A549 (cell line): ENCODE data around the gene GPR101. TPM values are rescaled to one million over a fixed set of nuclear protein-coding genes. Genes with fewer than 3 reads are reported as not detected.
A peak's percentile ranks its signal among the peaks of the same experiment; 100 is the strongest.

Source experiments
- ATAC-seq, 2 experiments: fragments of 200-7000 bp in 1 of 2; fragments of >200 bp in 1 of 2; cut with Nextera tagmentation in 1 of 2; cut with Tn5 transposase in 1 of 2; 3 replicates each; pipeline versions ENCODE4 v1.8.0 to v1.9.1; 2018 to 2020; ENCODE audit warnings: mild to moderate bottlenecking in 1 of 2, moderate library complexity in 1 of 2
- CTCF ChIA-PET: fragments of 300-600 bp; sonication (Branson Sonifier 250); formaldehyde crosslinking; extraction: SDS; loops from one replicate; lab custom pipeline; 2021; ENCODE audit warnings: antibody characterized with exemption, inconsistent platforms; lab: Yijun Ruan, JAX
- POLR2A ChIA-PET: fragments of 350-600 bp; formaldehyde crosslinking; extraction: SDS; loops from one replicate; lab custom pipeline; 2021; ENCODE audit warnings: antibody characterized with exemption, inconsistent platforms; lab: Yijun Ruan, JAX
- DNase-seq, 2 experiments: peaks; one replicate each; pipeline versions ENCODE4 v3.0.0 to v3.0.0-alpha.2; 2011 to 2016; ENCODE audit warnings: low read depth in 1 of 2, low spot score in 1 of 2
- FAIRE-seq: peaks from 2 replicates; lab custom pipeline; 2011; peaks lifted over from hg19 to GRCh38; lab: Jason Lieb, UNC
- H3K27ac ChIP-seq, 2 experiments: fragments of >200 bp; sonication (Bioruptor Twin); formaldehyde crosslinking; 3 replicates each; pipeline ENCODE4 v1.5.1; 2016 to 2017
- H3K4me1 ChIP-seq: fragments of >200 bp; sonication (Bioruptor Twin); formaldehyde crosslinking; 3 replicates; pipeline ENCODE4 v1.6.1; 2016
- H3K4me2 ChIP-seq: fragments of >200 bp; sonication (Bioruptor Twin); formaldehyde crosslinking; 3 replicates; pipeline ENCODE4 v1.6.1; 2016
- H3K4me3 ChIP-seq: fragments of >200 bp; sonication (Bioruptor Twin); formaldehyde crosslinking; 3 replicates; pipeline ENCODE4 v1.5.1; 2016
- H3K9me3 ChIP-seq: fragments of >200 bp; sonication (Bioruptor Twin); formaldehyde crosslinking; 3 replicates; pipeline ENCODE4 v1.6.1; 2016
- CBX2 ChIP-seq: fragments of 200-600 bp; sonication (generic); IDR thresholded peaks from 2 replicates; pipeline ENCODE4 v1.6.1; 2016; ENCODE audit warnings: low read depth, mild to moderate bottlenecking, borderline replicate concordance
- CBX8 ChIP-seq: fragments of 200-600 bp; sonication (generic); IDR thresholded peaks from 2 replicates; pipeline ENCODE4 v1.6.1; 2016
- CEBPB ChIP-seq, 2 experiments: fragments of >200 bp in 1 of 2; sonication (Bioruptor Twin) in 1 of 2; formaldehyde crosslinking in 1 of 2; IDR thresholded peaks; 2 replicates each; pipeline ENCODE4 v1.6.1; 2012 to 2016
- CHD4 ChIP-seq: fragments of 200-600 bp; sonication (generic); IDR thresholded peaks from 2 replicates; pipeline ENCODE4 v1.6.1; 2016; ENCODE audit warnings: antibody characterized with exemption, mild to moderate bottlenecking, borderline replicate concordance
- E2F6 ChIP-seq: IDR thresholded peaks from 2 replicates; pipeline ENCODE4 v1.6.1; 2012; ENCODE audit warnings: low read depth, borderline replicate concordance
- EHF ChIP-seq: fragments of 250-450 bp; sonication (Bioruptor Pico); IDR thresholded peaks from 2 replicates; pipeline ENCODE4 v1.5.0; 2020; ENCODE audit warnings: mild to moderate bottlenecking
- ESRRA ChIP-seq: fragments of 150-350 bp; IDR thresholded peaks from 2 replicates; pipeline ENCODE4 v1.6.1; 2014; ENCODE audit warnings: mild to moderate bottlenecking, low read length, borderline replicate concordance
- FOSB ChIP-seq: fragments of 250-450 bp; sonication (Bioruptor Pico); IDR thresholded peaks from 2 replicates; pipeline ENCODE4 v1.5.0; 2020; ENCODE audit warnings: mild to moderate bottlenecking, moderate library complexity
- FOSL2 ChIP-seq, 2 experiments: fragments of 450-650 bp in 1 of 2; fragments of >200 bp in 1 of 2; sonication (Bioruptor Twin) in 1 of 2; formaldehyde crosslinking; IDR thresholded peaks; 2 replicates each; pipeline versions ENCODE4 v1.5.0 to v1.6.1; 2016 to 2020; ENCODE audit warnings: mild to moderate bottlenecking in 1 of 2, moderate library complexity in 1 of 2
- HMGXB4 ChIP-seq: fragments of 250-450 bp; sonication (Bioruptor Pico); IDR thresholded peaks from 2 replicates; pipeline ENCODE4 v1.5.0; 2021; ENCODE audit warnings: mild to moderate bottlenecking, moderate library complexity, borderline replicate concordance
- JUN ChIP-seq, 2 experiments: fragments of >200 bp; sonication (Bioruptor Twin); formaldehyde crosslinking; IDR thresholded peaks; 2 replicates in 1 of 2; 3 replicates in 1 of 2; pipeline ENCODE4 v1.6.1; 2016 to 2017
- JUNB ChIP-seq: fragments of >200 bp; sonication (Bioruptor Twin); formaldehyde crosslinking; IDR thresholded peaks from 2 replicates; pipeline ENCODE4 v1.6.1; 2016
- KDM1A ChIP-seq: fragments of 200-600 bp; sonication (generic); IDR thresholded peaks from 2 replicates; pipeline ENCODE4 v1.6.1; 2016; ENCODE audit warnings: low read depth, mild to moderate bottlenecking
- KDM5A ChIP-seq: fragments of 200-600 bp; sonication (generic); IDR thresholded peaks from 2 replicates; pipeline ENCODE4 v1.6.1; 2016; ENCODE audit warnings: antibody characterized with exemption, mild to moderate bottlenecking
- MAX ChIP-seq: IDR thresholded peaks from 2 replicates; pipeline ENCODE4 v1.6.1; 2012
- MAZ ChIP-seq: fragments of 150-350 bp; IDR thresholded peaks from 2 replicates; pipeline ENCODE4 v1.6.1; 2014; ENCODE audit warnings: antibody characterized with exemption, low read depth, low read length, borderline replicate concordance
- NFE2L2 ChIP-seq: fragments of 150-350 bp; conservative IDR thresholded peaks from 2 replicates; pipeline ENCODE4 v1.6.1; 2014; ENCODE audit warnings: low read length
- NPAS2 ChIP-seq: fragments of 250-450 bp; sonication (Bioruptor Pico); IDR thresholded peaks from 2 replicates; pipeline ENCODE4 v1.8.0; 2022; ENCODE audit warnings: mild to moderate bottlenecking, moderate library complexity, borderline replicate concordance
- PBX3 ChIP-seq: IDR thresholded peaks from 2 replicates; pipeline ENCODE4 v1.6.1; 2012
- PHF8 ChIP-seq: fragments of 200-600 bp; sonication (generic); IDR thresholded peaks from 2 replicates; pipeline ENCODE4 v1.6.1; 2016; ENCODE audit warnings: low read depth, mild to moderate bottlenecking, antibody characterized with exemption, moderate library complexity, borderline replicate concordance
- POLR2AphosphoS2 ChIP-seq: conservative IDR thresholded peaks from 2 replicates; pipeline ENCODE4 v1.6.1; 2012; ENCODE audit warnings: low read length, improper control_type of control experiment, inconsistent platforms
- RAD21 ChIP-seq, 2 experiments: fragments of >200 bp in 1 of 2; sonication (Bioruptor Twin) in 1 of 2; formaldehyde crosslinking in 1 of 2; IDR thresholded peaks in 1 of 2; conservative IDR thresholded peaks in 1 of 2; 2 replicates in 1 of 2; 3 replicates in 1 of 2; pipeline ENCODE4 v1.6.1; 2012 to 2018; ENCODE audit warnings: inconsistent platforms in 1 of 2
- RFX5 ChIP-seq: fragments of 450-650 bp; IDR thresholded peaks from 2 replicates; pipeline ENCODE4 v1.7.1; 2014; ENCODE audit warnings: antibody characterized with exemption, mild to moderate bottlenecking, moderate library complexity
- RNF2 ChIP-seq: fragments of 200-600 bp; sonication (generic); IDR thresholded peaks from 2 replicates; pipeline ENCODE4 v1.6.1; 2016; ENCODE audit warnings: low read depth, mild to moderate bottlenecking, antibody characterized with exemption, moderate library complexity, borderline replicate concordance
- SMC3 ChIP-seq: fragments of >200 bp; sonication (Bioruptor Twin); formaldehyde crosslinking; IDR thresholded peaks from 3 replicates; pipeline ENCODE4 v1.6.1; 2018; ENCODE audit warnings: inconsistent platforms
- SREBF2 ChIP-seq: fragments of 450-650 bp; IDR thresholded peaks from 2 replicates; pipeline ENCODE4 v1.6.1; 2014; ENCODE audit warnings: mild to moderate bottlenecking, moderate library complexity
- TFCP2L1 ChIP-seq: fragments of 250-450 bp; sonication (Bioruptor Pico); IDR thresholded peaks from 2 replicates; pipeline ENCODE4 v1.5.0; 2021; ENCODE audit warnings: mild to moderate bottlenecking
- ZSCAN20 ChIP-seq: fragments of 250-450 bp; sonication (Bioruptor Pico); IDR thresholded peaks from 2 replicates; pipeline ENCODE4 v1.8.0; 2022; ENCODE audit warnings: mild to moderate bottlenecking, moderate library complexity
- WGBS: methylation state at CpG from one replicate; pipeline ENCODE4 v1.1.6; 2017; ENCODE audit errors: missing lambda C conversion rate; 5-methylcytosine and 5-hydroxymethylcytosine counted together
- polyA plus RNA-seq, 4 experiments: library from polyadenylated mRNA; depleted of rRNA in 3 of 4; stranded (reverse); fragments of >200 nt; fragmentation: RNase III in 1 of 4; extraction: RNeasy Plus Mini Kit Qiagen cat#74134 plus additional on column Dnase treatment in 1 of 4; gene quantifications; 2 replicates in 3 of 4; 3 replicates in 1 of 4; pipeline ENCODE4 v1.2.3, GENCODE V29; 2011 to 2017

GPR101 gene
- polyA plus RNA-seq, 2 of the 4 experiments (the other 2 are of a cell fraction): not detected

- POLR2A ChIA-PET: no interaction called here
Observed at GRCh38 chrX:137031517-137032340, 2.1 kb downstream of the GPR101 start.

GRCh38 chrX:137031039-137031438, 2.8 kb downstream of the GPR101 start:
- DNase-seq: no peak
- peaks cover 6% of the 10 kb centered on the region; the same call in 2 of the 3 replicates for H3K4me1 ChIP-seq
- 55% methylated on average over 13 of the region's 16 CpGs for WGBS
- no peak overlapping the region for H3K27ac ChIP-seq
- H3K9me3 ChIP-seq: no peaks in the 10 kb centered on the region
- no peak for FAIRE-seq
- TF ChIP-seq NFE2L2 (no peak), SMC3 (no peak), EHF (no peak), MAX (no peak), PBX3 (no peak), JUN (IDR thresholded peaks at IDR 0.05) (no peak), POLR2AphosphoS2 (no peak), JUNB (no peak), NPAS2 (CRISPR knock-in tag) (no peak), CBX8 (no peak), CHD4 (no peak), RFX5 (no peak), RAD21 (conservative IDR thresholded peaks at IDR 0.05 in 1 of 2, IDR thresholded peaks at IDR 0.05 in 1 of 2) (no peak), HMGXB4 (CRISPR knock-in tag) (no peak), MAZ (no peak)
- CTCF ChIA-PET: no interaction called here
- POLR2A ChIA-PET: no interaction called here
- no peak for ATAC-seq
- H3K4me3 ChIP-seq: no peak overlapping the region
- H3K4me2 ChIP-seq: no peak overlapping the region

More at GRCh38 chrX:137031517-137032340, 2.1 kb downstream of the GPR101 start:
- ATAC-seq: peak in 1 of 2 experiments; percentile 70; a peak in 3 of 6 replicates
- H3K4me2 ChIP-seq: peak overlapping the region; percentile 62
- FAIRE-seq: no peak
- no peaks in the 10 kb centered on the region for H3K9me3 ChIP-seq
- TF ChIP-seq FOSL2 (IDR thresholded peaks at IDR 0.05): no peak
- TF ChIP-seq FOSL2 (CRISPR knock-in tag; IDR thresholded peaks at IDR 0.05): no peak
- TF ChIP-seq JUNB: no peak
- no peak for TF ChIP-seq TFCP2L1
- no peak for TF ChIP-seq CEBPB (IDR thresholded peaks at IDR 0.05)
- TF ChIP-seq NPAS2 (CRISPR knock-in tag): no peak
- no peak for TF ChIP-seq KDM1A
- TF ChIP-seq ZSCAN20 (CRISPR knock-in tag): no peak
- no peak for TF ChIP-seq E2F6
- TF ChIP-seq SREBF2: no peak
- no peak for TF ChIP-seq RNF2
- TF ChIP-seq PHF8: no peak
- TF ChIP-seq NFE2L2: no peak
- TF ChIP-seq CBX2: no peak
- no peak for TF ChIP-seq FOSB
- TF ChIP-seq KDM5A: no peak
- TF ChIP-seq ESRRA: no peak
- 51% methylated on average over 43 of the region's 49 CpGs for WGBS
- CTCF ChIA-PET: no interaction called here
- peaks cover 6% of the 10 kb centered on the region; the same call in 2 of the 3 replicates for H3K4me1 ChIP-seq
- no peak overlapping the region for H3K27ac ChIP-seq
- peak in 1 of 2 experiments; percentile 5 for DNase-seq
- H3K4me3 ChIP-seq: peak overlapping the region; percentile 25; the same call in 1 of the 3 replicates
